ACC112 (cell line): ENCODE results near the gene BTLA.

Source experiments
- H2AFZ ChIP-seq: fragments of 200-600 bp; sonication (generic); one replicate; pipeline ENCODE4 v1.6.0; 2017; ENCODE audit warnings: antibody characterized with exemption, low read length; ENCODE audit not compliant: unreplicated experiment
- H3K27ac ChIP-seq: fragments of 200-600 bp; sonication (generic); 2 replicates; pipeline ENCODE4 v1.5.1; 2014; ENCODE audit warnings: low read depth, mild to moderate bottlenecking, antibody characterized with exemption, low read length, moderate library complexity
- H3K27me3 ChIP-seq: fragments of 200-600 bp; sonication (generic); 2 replicates; pipeline ENCODE4 v1.6.1; 2014; ENCODE audit warnings: mild to moderate bottlenecking, antibody characterized with exemption, low read length, moderate library complexity, mixed read lengths; ENCODE audit not compliant: insufficient read depth
- H3K36me3 ChIP-seq: fragments of 200-600 bp; sonication (generic); 2 replicates; pipeline ENCODE4 v1.6.1; 2016; ENCODE audit warnings: mild to moderate bottlenecking, antibody characterized with exemption, low read length, moderate library complexity, mixed read lengths; ENCODE audit not compliant: insufficient read depth
- H3K4me1 ChIP-seq: fragments of 200-600 bp; sonication (generic); one replicate; pipeline ENCODE4 v1.6.1; 2016; ENCODE audit warnings: low read length, mixed read lengths; ENCODE audit not compliant: insufficient read depth, unreplicated experiment, control insufficient read depth
- H3K4me3 ChIP-seq: fragments of 200-600 bp; sonication (generic); 2 replicates; pipeline ENCODE4 v1.5.1; 2014; ENCODE audit warnings: mild to moderate bottlenecking, low read depth, low read length
- H3K79me2 ChIP-seq: fragments of 200-600 bp; sonication (generic); one replicate; pipeline ENCODE4 v1.6.0; 2016; ENCODE audit warnings: low read length; ENCODE audit not compliant: control insufficient read depth, unreplicated experiment, insufficient read depth

BTLA gene

DNA sequence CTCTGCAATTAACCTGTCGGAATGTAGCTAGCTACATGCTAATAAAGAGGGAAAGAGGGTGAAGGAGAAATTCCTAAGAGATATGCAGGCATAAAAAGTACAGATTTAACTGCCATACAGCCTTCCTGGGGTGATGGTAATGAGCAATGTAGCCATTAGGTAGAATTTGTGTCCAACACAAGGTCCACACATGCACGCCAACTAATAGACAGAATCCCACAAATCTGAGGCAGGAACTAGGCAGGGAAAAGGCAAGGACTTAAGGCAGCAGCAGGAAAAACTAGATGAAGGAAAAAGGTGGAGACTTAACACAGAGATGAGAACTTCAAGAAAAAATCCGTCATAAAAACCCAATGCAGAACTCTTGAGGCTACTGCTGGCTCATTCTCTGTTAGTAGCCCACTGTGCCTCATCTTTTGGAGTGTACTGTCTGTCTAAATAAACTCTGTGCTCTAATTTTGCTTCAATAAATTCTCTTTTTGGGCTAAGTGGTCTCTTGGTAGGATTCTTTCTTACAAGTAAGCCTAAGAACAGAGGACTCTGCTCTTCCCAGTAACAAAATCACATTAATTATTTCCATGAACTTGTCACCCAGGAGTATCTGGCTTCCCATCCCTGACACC is 81.5 kb downstream of the BTLA start:
- H3K27me3 ChIP-seq: no peaks in the 10 kb centered on the region
- H3K27ac ChIP-seq: no peak overlapping the region
- H3K4me3 ChIP-seq: no peak overlapping the region
- no peak overlapping the region for H2AFZ ChIP-seq
- no peaks in the 10 kb centered on the region for H3K36me3 ChIP-seq
- no peaks in the 10 kb centered on the region for H3K79me2 ChIP-seq
- H3K4me1 ChIP-seq: no peaks in the 10 kb centered on the region

GRCh38 chr3:112416391-112417212 is 82.7 kb downstream of the BTLA start:
- Histone ChIP-seq H3K27me3 (no peaks in the 10 kb centered on the region), H3K4me3 (no peak overlapping the region), H3K79me2 (no peaks in the 10 kb centered on the region), H3K36me3 (no peaks in the 10 kb centered on the region), H3K27ac (no peak overlapping the region), H3K4me1 (no peaks in the 10 kb centered on the region), H2AFZ (no peak overlapping the region)

DNA sequence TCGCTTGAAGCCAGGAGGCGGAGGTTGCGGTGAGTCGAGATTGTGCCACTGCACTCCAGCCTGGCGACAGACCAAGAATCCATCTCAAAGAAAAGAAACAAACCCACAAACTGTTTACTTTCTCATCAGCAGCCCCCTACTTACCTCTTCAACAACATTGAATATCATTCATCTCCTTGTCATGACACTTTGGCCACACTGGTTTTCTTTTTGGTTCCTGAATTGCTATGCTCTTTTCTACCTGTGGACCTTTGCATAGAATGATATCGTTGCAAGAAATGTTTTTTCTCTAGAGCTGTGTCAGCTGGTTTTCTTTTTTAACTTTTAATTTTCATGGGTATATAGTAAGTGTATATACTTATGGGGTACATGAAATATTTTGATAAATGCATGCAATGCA is 83.9 kb downstream of the BTLA start:
- Histone ChIP-seq H3K79me2 (no peaks in the 10 kb centered on the region), H3K27ac (no peak overlapping the region), H2AFZ (no peak overlapping the region), H3K27me3 (no peaks in the 10 kb centered on the region), H3K36me3 (no peaks in the 10 kb centered on the region), H3K4me1 (no peaks in the 10 kb centered on the region), H3K4me3 (no peak overlapping the region)
